ENCODE results near the gene MINPP1.
"Not testable (repeated sequence)": the region's sequence is repeated elsewhere in the genome, so short reads cannot be mapped to it uniquely, and the experiment has no call there.

DNA sequence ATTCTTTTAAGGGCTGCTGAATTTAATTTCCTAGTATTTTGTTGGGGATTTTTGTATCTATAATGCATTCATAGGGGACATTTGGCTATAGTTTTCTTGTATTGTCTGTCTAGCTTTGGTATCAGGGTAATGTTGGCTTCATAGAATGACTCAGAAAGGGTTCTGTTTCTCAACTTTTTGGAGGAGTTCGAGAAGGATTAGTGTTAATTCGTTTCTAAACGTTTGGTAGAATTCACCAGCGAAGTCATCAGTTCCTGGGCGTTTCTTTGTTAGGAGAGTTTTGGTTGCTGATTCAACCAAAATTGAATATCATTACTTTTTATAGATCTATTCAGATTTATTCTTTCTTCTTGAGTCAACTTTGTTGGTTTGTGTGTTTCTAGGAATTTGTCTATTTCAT lies 9.2 kb upstream of the MINPP1 start:
- TF ChIP-seq, protein P1, sequence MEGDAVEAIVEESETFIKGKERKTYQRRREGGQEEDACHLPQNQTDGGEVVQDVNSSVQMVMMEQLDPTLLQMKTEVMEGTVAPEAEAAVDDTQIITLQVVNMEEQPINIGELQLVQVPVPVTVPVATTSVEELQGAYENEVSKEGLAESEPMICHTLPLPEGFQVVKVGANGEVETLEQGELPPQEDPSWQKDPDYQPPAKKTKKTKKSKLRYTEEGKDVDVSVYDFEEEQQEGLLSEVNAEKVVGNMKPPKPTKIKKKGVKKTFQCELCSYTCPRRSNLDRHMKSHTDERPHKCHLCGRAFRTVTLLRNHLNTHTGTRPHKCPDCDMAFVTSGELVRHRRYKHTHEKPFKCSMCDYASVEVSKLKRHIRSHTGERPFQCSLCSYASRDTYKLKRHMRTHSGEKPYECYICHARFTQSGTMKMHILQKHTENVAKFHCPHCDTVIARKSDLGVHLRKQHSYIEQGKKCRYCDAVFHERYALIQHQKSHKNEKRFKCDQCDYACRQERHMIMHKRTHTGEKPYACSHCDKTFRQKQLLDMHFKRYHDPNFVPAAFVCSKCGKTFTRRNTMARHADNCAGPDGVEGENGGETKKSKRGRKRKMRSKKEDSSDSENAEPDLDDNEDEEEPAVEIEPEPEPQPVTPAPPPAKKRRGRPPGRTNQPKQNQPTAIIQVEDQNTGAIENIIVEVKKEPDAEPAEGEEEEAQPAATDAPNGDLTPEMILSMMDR (IDR thresholded peaks at IDR 0.05) = not testable (repeated sequence)
- not testable (repeated sequence) for TF ChIP-seq EZH2phosphoT487, EZH2 (IDR thresholded peaks at IDR 0.05)

Measured in neural progenitor cell (in vitro differentiated cells).